NCI-H2196 treated with DMSO at 0.1 percent for 48 hours (cell line): ENCODE data around the gene SKAP1.

Source experiments
- DNase-seq: peaks from one replicate; lab custom pipeline; 2025; ENCODE audit not compliant: unreplicated experiment; lab: John Stamatoyannopoulos, UW

SKAP1 gene

GRCh38 chr17:48330887-48331286, 99.1 kb downstream of the SKAP1 start:
- no peak for DNase-seq

DNA sequence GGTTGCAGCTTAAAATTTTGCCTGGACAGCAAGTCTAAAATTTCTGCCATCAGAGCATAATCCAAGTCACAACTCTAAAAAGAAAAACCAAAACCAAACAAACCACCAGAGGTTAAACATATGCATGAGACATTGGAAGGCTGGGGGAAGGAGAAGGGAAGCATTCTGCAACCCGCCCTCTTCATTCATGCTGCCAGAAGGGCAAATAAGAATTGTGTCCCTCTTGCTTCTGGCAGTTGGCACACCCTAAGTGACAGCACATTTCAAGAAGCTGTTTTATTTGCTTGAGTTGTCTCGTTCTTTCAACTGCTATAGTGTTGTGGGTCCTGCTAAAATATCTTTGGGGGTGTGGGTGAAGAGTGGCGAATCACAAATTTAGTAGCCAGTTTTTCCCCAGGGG, 99.6 kb downstream of the SKAP1 start:
- no peak for DNase-seq

GRCh38 chr17:48328457-48328856, 101.6 kb downstream of the SKAP1 start:
- DNase-seq, result no peak

DNA sequence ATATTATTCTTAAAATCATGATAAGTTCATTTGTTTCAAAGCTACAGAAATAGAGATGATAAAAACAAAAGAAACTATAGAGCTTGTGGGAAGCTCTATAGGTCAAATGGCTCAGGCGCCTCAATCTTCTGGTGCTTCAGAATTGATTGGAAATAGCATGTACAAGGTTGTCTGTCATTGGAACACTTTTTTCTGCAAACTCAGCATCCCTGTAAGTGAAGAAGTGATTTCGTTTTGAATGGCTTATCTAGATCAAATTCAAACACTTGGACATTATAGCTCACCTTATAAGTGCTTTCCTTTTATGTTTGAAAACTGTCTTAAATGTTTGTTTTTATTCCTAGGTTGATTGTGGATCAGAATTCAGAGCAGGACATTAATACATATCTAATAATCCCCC, 103.7 kb downstream of the SKAP1 start:
- DNase-seq, result no peak

DNA sequence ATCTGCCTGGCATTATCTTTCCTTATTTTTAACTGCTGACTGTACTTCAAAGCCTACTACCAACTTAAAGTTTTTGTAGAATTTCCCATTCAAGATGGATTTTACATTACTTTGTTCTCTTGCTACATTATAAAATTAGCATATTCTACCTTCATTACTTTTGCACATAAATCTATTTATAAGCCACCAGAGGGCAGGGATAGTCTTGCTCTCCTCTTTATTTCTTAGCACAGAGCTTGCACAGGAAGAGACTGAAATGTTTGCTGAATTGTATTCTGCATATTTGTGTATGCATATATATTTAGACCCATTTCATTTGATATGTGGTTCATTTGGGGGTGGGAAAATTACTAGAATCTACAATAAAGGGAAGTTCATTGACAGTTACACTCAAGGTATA, 108.0 kb downstream of the SKAP1 start:
- DNase-seq, result no peak

DNA sequence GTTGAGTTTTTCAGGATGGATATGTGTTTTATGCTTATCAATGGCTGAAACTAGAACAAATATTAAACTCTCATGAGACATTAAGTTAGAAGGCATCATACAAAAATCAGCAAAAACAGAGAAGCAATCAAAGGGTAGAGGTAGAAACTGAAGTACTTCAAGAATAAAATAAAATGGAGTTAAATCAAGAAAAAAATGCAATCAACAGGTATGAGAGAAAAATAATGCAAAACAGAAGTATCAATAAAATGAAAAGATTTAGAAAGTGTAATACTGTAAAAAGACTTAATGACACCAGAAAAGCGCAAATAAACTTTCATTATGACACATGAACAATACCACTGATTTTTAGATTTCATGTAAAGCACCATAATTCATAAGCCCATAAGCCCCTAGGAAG, 112.3 kb downstream of the SKAP1 start:
- DNase-seq, result no peak

GRCh38 chr17:48314716-48315115, 115.3 kb downstream of the SKAP1 start:
- DNase-seq, result no peak

DNA sequence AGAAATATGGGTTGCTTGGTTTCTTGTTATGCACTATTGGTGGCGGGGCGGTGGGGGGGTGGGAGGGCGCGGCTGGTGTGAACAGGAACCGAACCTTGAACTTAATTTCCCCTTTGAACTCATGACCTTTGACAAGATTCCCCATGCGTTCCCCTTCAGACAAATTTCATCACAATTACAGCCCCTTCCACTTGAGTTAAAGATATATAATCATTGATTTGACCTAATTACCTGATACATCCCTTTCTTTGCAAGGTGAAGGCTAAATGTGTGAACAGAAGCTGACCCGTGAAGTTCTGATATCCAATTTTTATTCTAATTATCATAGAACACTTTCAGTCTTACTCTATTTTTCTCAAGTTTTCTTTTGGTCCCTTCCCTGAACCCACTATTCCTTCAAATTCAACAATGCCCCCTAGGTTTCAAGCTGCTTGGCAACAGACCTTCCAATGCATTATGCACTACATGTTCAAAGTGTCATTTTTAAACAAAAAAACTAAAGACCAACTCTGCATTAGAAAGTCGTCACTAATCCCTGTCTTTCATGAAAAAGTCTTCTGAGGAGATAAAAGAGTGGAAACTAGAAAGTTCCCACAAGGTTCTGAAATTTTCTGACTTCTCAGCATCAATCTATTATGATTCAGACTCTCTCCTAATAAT, 116.8 kb downstream of the SKAP1 start:
- DNase-seq, result no peak

- DNase-seq, result no peak
Measured at GRCh38 chr17:48311324-48311723, 118.7 kb downstream of the SKAP1 start.

GRCh38 chr17:48310748-48311213, 119.2 kb downstream of the SKAP1 start:
- no peak for DNase-seq

GRCh38 chr17:48308581-48308980, 121.4 kb downstream of the SKAP1 start:
- DNase-seq, result no peak

GRCh38 chr17:48307814-48308411, 122.1 kb downstream of the SKAP1 start:
- peak; percentile 14 for DNase-seq

GRCh38 chr17:48307255-48307654, 122.8 kb downstream of the SKAP1 start:
- DNase-seq, result no peak

- DNase-seq, result no peak
Measured at GRCh38 chr17:48301002-48301401, 129.0 kb downstream of the SKAP1 start.

- no peak for DNase-seq
Measured at GRCh38 chr17:48299760-48300159, 130.3 kb downstream of the SKAP1 start.

GRCh38 chr17:48297825-48298224, 132.2 kb downstream of the SKAP1 start:
- no peak for DNase-seq

DNA sequence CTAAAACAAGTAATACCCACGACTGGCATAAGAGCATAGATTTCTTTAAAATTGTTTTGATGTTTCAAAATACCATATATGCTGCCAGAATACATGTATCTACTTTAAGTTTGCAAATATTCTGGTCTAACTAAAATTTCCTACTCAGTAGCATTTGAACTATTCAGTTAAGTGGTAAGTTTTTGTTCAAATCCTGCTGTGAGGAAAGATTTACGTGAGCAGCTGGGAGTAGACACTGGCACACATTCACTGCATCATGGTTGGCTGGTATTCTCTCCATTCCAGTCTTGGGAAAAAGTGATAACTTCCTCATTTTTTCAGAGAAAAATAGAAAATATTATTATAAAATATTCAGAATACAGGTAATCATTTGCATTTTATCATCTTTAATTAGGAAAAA, 133.6 kb downstream of the SKAP1 start:
- DNase-seq, result no peak

DNA sequence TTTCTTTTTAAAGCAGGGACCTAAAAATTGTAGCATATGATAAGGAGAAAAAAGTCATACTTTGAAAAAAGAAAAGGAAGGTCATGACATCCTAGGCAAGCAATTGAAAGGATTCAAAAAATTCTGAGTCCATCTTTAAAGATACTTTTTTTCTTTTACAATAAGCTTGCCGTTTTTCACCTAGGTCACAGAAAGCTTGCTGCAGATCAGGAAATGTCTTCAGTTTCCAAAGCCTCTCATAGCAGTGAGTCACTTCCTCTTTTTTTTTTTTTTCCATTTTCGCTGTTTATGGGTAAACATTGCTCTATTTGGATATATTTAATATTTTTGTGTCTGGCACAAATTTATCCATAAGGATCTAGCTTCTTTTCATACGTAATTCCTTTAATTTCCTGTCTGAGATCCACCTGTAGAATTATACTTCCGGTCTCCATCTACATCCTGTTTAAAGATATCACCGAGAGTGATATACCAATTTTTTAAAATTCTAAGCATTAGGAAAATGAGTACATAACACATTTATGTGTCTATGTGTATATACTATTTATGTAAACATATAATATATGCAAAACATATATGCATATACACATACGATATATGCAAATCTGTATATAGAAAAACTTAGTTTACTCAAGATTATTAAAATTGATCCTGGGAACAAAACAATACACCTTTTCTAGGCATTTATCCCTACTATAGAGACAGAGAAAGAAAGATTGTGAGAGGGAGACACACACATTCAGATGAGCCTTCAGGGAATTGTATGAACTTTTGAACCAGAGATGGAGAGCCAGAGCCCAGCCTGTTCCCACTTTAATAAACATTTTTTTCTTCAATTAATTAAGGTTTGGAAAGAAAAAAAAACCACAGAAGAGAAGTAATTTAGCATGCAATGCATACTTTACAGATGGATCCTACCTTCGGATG, 134.4 kb downstream of the SKAP1 start:
- no peak for DNase-seq

DNA sequence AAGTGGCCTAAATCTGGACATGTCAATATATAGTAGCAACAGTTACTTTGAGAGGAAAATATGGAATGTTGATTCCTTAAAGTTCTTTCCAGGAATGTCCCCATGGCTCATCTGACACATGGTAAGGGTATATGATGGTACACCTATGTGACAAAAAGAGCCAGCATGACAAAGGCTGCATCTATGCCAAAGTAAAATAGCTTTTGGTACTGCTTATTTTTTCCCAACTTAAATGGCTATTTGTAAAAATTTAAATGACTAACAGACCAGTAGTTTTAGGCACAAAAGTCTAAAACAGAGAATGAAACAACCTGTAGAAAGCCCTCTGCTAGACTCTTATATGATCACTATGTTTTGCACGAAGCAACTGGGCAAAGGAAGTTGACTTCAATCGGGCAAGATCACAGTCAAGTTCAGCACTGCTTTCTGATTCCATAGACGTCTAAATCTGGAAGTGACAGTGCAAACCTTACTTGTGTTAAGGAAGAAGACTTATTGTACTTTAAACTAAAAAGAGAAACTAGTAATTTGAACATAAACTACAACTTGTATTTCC, 135.1 kb downstream of the SKAP1 start:
- no peak for DNase-seq

DNA sequence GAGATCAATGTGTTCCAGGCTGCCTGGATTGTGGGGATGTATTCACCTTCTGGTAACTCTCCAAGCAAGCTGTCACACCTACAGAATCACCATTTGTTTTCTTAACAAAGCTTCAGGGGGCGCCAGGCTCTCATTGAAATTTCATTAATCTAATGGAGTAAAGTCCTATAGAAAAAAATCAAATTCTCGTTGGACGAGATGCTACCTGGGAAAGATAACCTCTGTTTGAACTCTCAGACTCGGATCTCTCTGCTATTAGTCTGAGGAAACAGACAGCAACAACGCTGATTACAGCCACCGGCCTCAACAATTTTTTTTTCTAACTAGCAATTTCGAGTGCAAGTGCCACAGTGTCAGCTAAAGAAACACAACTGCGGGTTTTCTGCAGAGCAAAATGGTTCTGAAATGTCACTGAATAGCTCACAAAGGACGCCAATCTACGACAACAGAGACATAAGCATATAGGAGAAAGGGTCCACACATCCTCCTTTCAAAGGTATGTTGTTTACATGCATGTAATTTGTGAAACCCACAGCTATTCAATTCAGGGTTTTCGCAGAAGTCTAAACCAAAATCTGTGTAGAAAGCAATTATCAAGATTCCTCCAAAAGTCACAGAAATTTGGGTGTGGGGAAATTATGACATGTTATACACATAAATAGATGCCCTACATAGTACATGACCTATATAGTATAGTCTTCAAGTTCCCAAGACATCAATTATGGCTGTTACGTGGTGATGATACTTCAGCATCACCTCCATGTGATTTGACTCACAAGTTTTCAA, 135.8 kb downstream of the SKAP1 start:
- no peak for DNase-seq
